DOHH2 (cell line): ENCODE data around the gene PARG.
"Not testable (repeated sequence)": the region's sequence is repeated elsewhere in the genome, so short reads cannot be mapped to it uniquely, and the experiment has no call there.

Experiments used
- CTCF ChIP-seq: fragments of 200-600 bp; sonication (generic); IDR thresholded peaks from one replicate; pipeline ENCODE4 v1.5.1; 2014; ENCODE audit warnings: antibody characterized with exemption, mild to moderate bottlenecking, low read depth, low read length; ENCODE audit not compliant: poor library complexity, severe bottlenecking
- EZH2phosphoT487 ChIP-seq: fragments of 200-600 bp; sonication (generic); IDR thresholded peaks from 2 replicates; pipeline ENCODE4 v1.6.1; 2017; ENCODE audit warnings: borderline replicate concordance, mild to moderate bottlenecking, antibody characterized with exemption, low read length, moderate library complexity, mixed read lengths

- not testable (repeated sequence) for TF ChIP-seq CTCF, EZH2phosphoT487
These were observed 57.0 kb downstream of the PARG start for GRCh38 chr10:49884739-49885331.
